Cardiac fibroblast (primary cell): ENCODE results near the gene MAP2K6.

Experiments used
- DNase-seq, 2 donors: peaks; one replicate each; pipeline versions ENCODE4 v3.0.0 to v3.0.0-alpha.2; 2010; ENCODE audit warnings: low read depth in 2 of 2
- H3K4me3 ChIP-seq, 2 donors: replicated peaks in 1 of 2; 1 replicate in 1 of 2; 2 replicates in 1 of 2; pipeline ENCODE4 v1.5.1; 2011; ENCODE audit warnings: low read depth in 2 of 2, low read length in 2 of 2, mild to moderate bottlenecking in 2 of 2, moderate library complexity in 1 of 2
- TF ChIP-seq, protein P1 (sequence below): IDR thresholded peaks from one replicate; pipeline ENCODE4 v1.5.1; 2011; ENCODE audit warnings: low read depth, mild to moderate bottlenecking, low read length, inconsistent platforms

MAP2K6 gene

DNA sequence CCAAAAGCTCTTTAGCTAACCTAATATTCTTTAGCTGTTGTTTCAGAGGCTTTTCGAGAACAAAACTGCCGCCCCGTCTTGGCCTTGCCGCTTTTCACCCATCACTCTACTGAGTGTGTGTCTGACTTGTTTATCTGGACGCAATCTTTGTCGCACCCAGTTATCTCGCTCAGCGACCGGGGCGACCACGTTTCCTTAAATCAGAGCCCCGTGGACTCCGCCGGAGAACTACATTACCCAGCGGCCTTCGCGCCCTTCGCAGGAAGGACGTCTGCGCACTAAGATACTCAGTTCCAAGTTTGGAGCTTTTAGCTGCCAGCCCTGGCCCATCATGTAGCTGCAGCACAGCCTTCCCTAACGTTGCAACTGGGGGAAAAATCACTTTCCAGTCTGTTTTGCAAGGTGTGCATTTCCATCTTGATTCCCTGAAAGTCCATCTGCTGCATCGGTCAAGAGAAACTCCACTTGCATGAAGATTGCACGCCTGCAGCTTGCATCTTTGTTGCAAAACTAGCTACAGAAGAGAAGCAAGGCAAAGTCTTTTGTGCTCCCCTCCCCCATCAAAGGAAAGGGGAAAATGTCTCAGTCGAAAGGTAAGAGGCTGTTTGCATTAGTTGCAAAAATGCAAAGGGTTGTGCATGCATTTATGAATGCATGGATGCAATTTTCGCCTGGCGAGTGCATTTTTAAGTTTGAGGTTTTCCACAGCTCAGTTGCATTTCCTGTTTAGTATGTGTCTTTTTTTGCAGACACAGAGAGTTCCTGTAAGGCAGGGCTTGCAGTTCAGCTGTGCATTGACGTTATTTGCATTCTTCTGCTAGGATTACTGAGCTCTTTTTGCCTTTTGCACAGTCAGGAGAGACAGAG lies at the start of gene MAP2K6:
Gene MAP2K6 (plus strand): TSS at position 290 of the 867 bp plus-strand sequence. CDS start 288 bp downstream, at position 578.
- peak within 1 kb of the TSS; percentile 33 to 53 for H3K4me3 ChIP-seq
- TF ChIP-seq, protein P1, sequence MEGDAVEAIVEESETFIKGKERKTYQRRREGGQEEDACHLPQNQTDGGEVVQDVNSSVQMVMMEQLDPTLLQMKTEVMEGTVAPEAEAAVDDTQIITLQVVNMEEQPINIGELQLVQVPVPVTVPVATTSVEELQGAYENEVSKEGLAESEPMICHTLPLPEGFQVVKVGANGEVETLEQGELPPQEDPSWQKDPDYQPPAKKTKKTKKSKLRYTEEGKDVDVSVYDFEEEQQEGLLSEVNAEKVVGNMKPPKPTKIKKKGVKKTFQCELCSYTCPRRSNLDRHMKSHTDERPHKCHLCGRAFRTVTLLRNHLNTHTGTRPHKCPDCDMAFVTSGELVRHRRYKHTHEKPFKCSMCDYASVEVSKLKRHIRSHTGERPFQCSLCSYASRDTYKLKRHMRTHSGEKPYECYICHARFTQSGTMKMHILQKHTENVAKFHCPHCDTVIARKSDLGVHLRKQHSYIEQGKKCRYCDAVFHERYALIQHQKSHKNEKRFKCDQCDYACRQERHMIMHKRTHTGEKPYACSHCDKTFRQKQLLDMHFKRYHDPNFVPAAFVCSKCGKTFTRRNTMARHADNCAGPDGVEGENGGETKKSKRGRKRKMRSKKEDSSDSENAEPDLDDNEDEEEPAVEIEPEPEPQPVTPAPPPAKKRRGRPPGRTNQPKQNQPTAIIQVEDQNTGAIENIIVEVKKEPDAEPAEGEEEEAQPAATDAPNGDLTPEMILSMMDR = no peak
- DNase-seq = peak; percentile 65 to 76

- no peak overlapping the region for H3K4me3 ChIP-seq
- peak; percentile 3 to 23 for DNase-seq
- TF ChIP-seq, protein P1 = no peak
Measured at GRCh38 chr17:69367298-69367697, 47.2 kb upstream of the MAP2K6 start.

DNA sequence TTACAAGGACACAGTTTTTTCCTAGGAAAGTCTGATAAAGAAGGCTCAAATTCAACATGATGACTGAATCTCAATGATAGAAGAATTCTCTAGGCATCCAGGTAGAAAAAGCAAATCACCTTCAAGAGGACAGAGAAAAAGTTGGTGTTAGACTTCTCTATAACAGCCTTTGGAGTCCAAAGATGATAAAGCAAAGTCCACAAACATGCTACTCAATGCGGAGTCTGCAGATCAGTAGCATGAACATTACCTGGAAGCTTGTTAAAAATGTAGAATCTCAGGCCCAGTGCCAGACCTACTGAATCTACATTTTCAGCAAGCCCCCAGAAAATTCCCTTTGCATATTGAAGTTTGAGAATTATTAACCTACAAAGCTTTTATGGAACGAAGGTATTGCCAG lies 41.4 kb upstream of the MAP2K6 start:
- no peak overlapping the region for H3K4me3 ChIP-seq
- DNase-seq = no peak
- TF ChIP-seq, protein P1 = no peak

GRCh38 chr17:69375229-69375628 lies 39.3 kb upstream of the MAP2K6 start:
- TF ChIP-seq, protein P1 = no peak
- no peak for DNase-seq

GRCh38 chr17:69388822-69389442 lies 25.6 kb upstream of the MAP2K6 start:
- TF ChIP-seq, protein P1 = no peak

More at GRCh38 chr17:69375229-69375628, 39.3 kb upstream of the MAP2K6 start:
- no peak overlapping the region for H3K4me3 ChIP-seq

DNA sequence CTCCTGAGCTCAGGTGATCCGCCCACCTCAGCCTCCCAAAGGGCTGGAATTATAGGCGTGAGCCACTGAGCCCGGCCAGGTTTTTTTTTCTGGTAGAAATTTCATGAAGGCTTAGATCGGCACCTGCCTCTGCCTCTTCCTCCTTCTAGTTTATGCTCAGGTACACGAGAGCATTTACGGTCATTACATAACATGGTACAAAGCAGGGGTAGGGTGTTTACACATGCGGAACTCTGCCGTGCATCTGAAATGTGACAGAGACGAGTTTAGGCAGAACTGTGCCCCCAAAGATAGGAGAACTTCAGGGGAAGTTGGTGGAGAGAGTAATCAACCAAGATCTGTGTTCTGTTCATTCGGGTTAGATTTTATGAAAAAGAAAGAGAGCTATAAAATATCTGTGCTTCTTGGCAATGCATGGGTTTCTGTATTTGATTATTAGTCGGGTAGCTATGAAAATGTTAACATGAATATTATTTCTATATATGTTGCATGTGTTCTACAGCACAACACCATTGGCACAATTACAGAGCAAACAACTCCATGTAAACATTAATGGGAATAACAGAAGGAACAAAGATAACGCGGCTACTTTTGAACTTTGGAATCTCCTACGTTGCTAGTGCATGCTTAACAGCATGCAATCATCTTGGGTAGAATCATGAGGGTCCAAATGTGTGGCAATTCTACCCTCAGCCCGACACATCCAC lies 23.5 kb upstream of the MAP2K6 start:
- no peak overlapping the region for H3K4me3 ChIP-seq
- DNase-seq = no peak
- TF ChIP-seq, protein P1 = no peak

More at GRCh38 chr17:69388822-69389442, 25.6 kb upstream of the MAP2K6 start:
- H3K4me3 ChIP-seq = no peak overlapping the region
- DNase-seq = no peak
